ENCODE results near the gene DACT1.

The DACT1 gene

GRCh38 chr14:58637040-58637390 is 747 bp upstream of the DACT1 start:
- peak; percentile 16 for DNase-seq

- DNase-seq: peak; percentile 8
Measured at GRCh38 chr14:58638231-58639197, 752 bp downstream of the DACT1 start.

GRCh38 chr14:58639198-58639565 is 1.4 kb downstream of the DACT1 start:
- no peak for DNase-seq

- no peak for DNase-seq
Measured at GRCh38 chr14:58639842-58640484, 2.2 kb downstream of the DACT1 start.

GRCh38 chr14:58640959-58641358 is 3.2 kb downstream of the DACT1 start:
- DNase-seq: no peak

GRCh38 chr14:58641509-58641908 is 3.7 kb downstream of the DACT1 start:
- DNase-seq: no peak

GRCh38 chr14:58643366-58643765 is 5.6 kb downstream of the DACT1 start:
- no peak for DNase-seq

- DNase-seq: no peak
Measured at GRCh38 chr14:58645641-58646040, 7.9 kb downstream of the DACT1 start.

- DNase-seq: no peak
Measured at GRCh38 chr14:58646479-58646878, 8.7 kb downstream of the DACT1 start.

GRCh38 chr14:58647777-58648176 is 10.0 kb downstream of the DACT1 start:
- no peak for DNase-seq

- DNase-seq: no peak
Measured at GRCh38 chr14:58650857-58651256, 13.1 kb downstream of the DACT1 start.

GRCh38 chr14:58656671-58657411 is 19.1 kb downstream of the DACT1 start:
- DNase-seq: no peak

GRCh38 chr14:58659061-58659460 is 21.3 kb downstream of the DACT1 start:
- no peak for DNase-seq

GRCh38 chr14:58659846-58660245 is 22.1 kb downstream of the DACT1 start:
- DNase-seq: no peak

GRCh38 chr14:58660407-58660806 is 22.6 kb downstream of the DACT1 start:
- no peak for DNase-seq

- DNase-seq: no peak
Measured at GRCh38 chr14:58662018-58662417, 24.3 kb downstream of the DACT1 start.

- no peak for DNase-seq
Measured at GRCh38 chr14:58662759-58663158, 25.0 kb downstream of the DACT1 start.

GRCh38 chr14:58663494-58664111 is 25.8 kb downstream of the DACT1 start:
- no peak for DNase-seq

GRCh38 chr14:58665773-58666500 is 28.2 kb downstream of the DACT1 start:
- DNase-seq: no peak

- no peak for DNase-seq
Measured at GRCh38 chr14:58666737-58667136, 29.0 kb downstream of the DACT1 start.

GRCh38 chr14:58667900-58668299 is 30.1 kb downstream of the DACT1 start:
- no peak for DNase-seq

GRCh38 chr14:58668848-58669480 is 31.2 kb downstream of the DACT1 start:
- no peak for DNase-seq

Data from activated CD4-positive, alpha-beta T cell treated with anti-CD3 and anti-CD28 coated beads, Interleukin-2, amount 50 U/mL, for 1 hour (primary cell).